Neural progenitor cell (in vitro differentiated cells): ENCODE measurements around the gene ZBTB12. TPM values are rescaled to one million over a fixed set of nuclear protein-coding genes. Genes with fewer than 3 reads are reported as not detected.
A peak's percentile ranks its signal among the peaks of the same experiment; 100 is the strongest.

Experiments
- DNase-seq: peaks from one replicate; pipeline ENCODE4 v3.0.0-alpha.2; 2016; ENCODE audit warnings: low spot score
- H2AFZ ChIP-seq: fragments of 200-600 bp; sonication (generic); replicated peaks from 2 replicates; pipeline ENCODE4 v1.6.1; 2016; ENCODE audit warnings: antibody characterized with exemption
- H3F3A ChIP-seq: fragments of 200-600 bp; sonication (generic); 2 replicates; pipeline ENCODE4 v1.6.1; 2016; ENCODE audit warnings: antibody characterized with exemption, low read depth
- H3K27ac ChIP-seq: fragments of 200-600 bp; sonication (generic); 2 replicates; pipeline ENCODE4 v1.5.1; 2016; ENCODE audit warnings: mild to moderate bottlenecking
- H3K27me3 ChIP-seq: fragments of 200-600 bp; sonication (generic); 2 replicates; pipeline ENCODE4 v1.6.1; 2016; ENCODE audit warnings: mild to moderate bottlenecking, moderate library complexity
- H3K36me3 ChIP-seq: fragments of 200-600 bp; sonication (generic); 2 replicates; pipeline ENCODE4 v1.5.1; 2016
- H3K4me1 ChIP-seq: fragments of 200-600 bp; sonication (generic); 2 replicates; pipeline ENCODE4 v1.6.1; 2016; ENCODE audit warnings: mixed run types
- H3K4me2 ChIP-seq: fragments of 200-600 bp; sonication (generic); 2 replicates; pipeline ENCODE4 v1.6.1; 2016
- H3K4me3 ChIP-seq: fragments of 200-600 bp; sonication (generic); 2 replicates; pipeline ENCODE4 v1.5.1; 2016
- H3K79me2 ChIP-seq: fragments of 200-600 bp; sonication (generic); 2 replicates; pipeline ENCODE4 v1.6.1; 2016; ENCODE audit warnings: low read depth
- H3K9ac ChIP-seq: fragments of 200-600 bp; sonication (generic); 2 replicates; pipeline ENCODE4 v1.6.1; 2016
- H3K9me3 ChIP-seq: fragments of 200-600 bp; sonication (generic); 2 replicates; pipeline ENCODE4 v1.5.1; 2016; ENCODE audit warnings: low read depth
- H4K20me1 ChIP-seq: fragments of 200-600 bp; sonication (generic); 2 replicates; pipeline ENCODE4 v1.6.1; 2016; ENCODE audit warnings: low read depth
- H3K27ac Mint-ChIP-seq: 3 replicates; pipeline ENCODE4 v1.8.0; 2021; ENCODE audit warnings: mixed read lengths
- H3K27me3 Mint-ChIP-seq: 2 replicates; pipeline ENCODE4 v1.8.0; 2022; ENCODE audit warnings: low read depth, mild to moderate bottlenecking, inconsistent platforms, moderate library complexity, mixed read lengths; ENCODE audit not compliant: insufficient read depth
- H3K36me3 Mint-ChIP-seq: 3 replicates; pipeline ENCODE4 v1.8.0; 2021; ENCODE audit warnings: mixed read lengths
- H3K4me1 Mint-ChIP-seq: 3 replicates; pipeline ENCODE4 v1.8.0; 2021; ENCODE audit warnings: mixed read lengths
- H3K4me3 Mint-ChIP-seq: 3 replicates; pipeline ENCODE4 v1.8.0; 2021; ENCODE audit warnings: mild to moderate bottlenecking, moderate library complexity, mixed read lengths
- H3K9me3 Mint-ChIP-seq: 3 replicates; pipeline ENCODE4 v1.8.0; 2020; ENCODE audit warnings: mixed read lengths
- EZH2 ChIP-seq: fragments of 200-600 bp; sonication (generic); IDR thresholded peaks from 2 replicates; pipeline ENCODE4 v1.6.1; 2017; ENCODE audit warnings: antibody characterized with exemption, mild to moderate bottlenecking, moderate library complexity
- EZH2phosphoT487 ChIP-seq: fragments of 200-600 bp; sonication (generic); IDR thresholded peaks from 2 replicates; pipeline ENCODE4 v1.6.1; 2017; ENCODE audit warnings: antibody characterized with exemption
- total RNA-seq: library from RNA; depleted of rRNA; stranded (reverse); fragments of >200 nt; gene quantifications from 2 replicates; pipeline ENCODE4 v1.2.3, GENCODE V29; 2015; ENCODE audit warnings: low replicate concordance
- TF ChIP-seq, protein P1 (sequence below): fragments of 200-600 bp; sonication (generic); IDR thresholded peaks from 2 replicates; pipeline ENCODE4 v1.5.1; 2017; ENCODE audit warnings: antibody characterized with exemption, mild to moderate bottlenecking

The ZBTB12 gene, protein sequence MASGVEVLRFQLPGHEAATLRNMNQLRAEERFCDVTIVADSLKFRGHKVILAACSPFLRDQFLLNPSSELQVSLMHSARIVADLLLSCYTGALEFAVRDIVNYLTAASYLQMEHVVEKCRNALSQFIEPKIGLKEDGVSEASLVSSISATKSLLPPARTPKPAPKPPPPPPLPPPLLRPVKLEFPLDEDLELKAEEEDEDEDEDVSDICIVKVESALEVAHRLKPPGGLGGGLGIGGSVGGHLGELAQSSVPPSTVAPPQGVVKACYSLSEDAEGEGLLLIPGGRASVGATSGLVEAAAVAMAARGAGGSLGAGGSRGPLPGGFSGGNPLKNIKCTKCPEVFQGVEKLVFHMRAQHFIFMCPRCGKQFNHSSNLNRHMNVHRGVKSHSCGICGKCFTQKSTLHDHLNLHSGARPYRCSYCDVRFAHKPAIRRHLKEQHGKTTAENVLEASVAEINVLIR
- total RNA-seq, result 8.4 and 25.6 TPM in 2 replicates

DNA sequence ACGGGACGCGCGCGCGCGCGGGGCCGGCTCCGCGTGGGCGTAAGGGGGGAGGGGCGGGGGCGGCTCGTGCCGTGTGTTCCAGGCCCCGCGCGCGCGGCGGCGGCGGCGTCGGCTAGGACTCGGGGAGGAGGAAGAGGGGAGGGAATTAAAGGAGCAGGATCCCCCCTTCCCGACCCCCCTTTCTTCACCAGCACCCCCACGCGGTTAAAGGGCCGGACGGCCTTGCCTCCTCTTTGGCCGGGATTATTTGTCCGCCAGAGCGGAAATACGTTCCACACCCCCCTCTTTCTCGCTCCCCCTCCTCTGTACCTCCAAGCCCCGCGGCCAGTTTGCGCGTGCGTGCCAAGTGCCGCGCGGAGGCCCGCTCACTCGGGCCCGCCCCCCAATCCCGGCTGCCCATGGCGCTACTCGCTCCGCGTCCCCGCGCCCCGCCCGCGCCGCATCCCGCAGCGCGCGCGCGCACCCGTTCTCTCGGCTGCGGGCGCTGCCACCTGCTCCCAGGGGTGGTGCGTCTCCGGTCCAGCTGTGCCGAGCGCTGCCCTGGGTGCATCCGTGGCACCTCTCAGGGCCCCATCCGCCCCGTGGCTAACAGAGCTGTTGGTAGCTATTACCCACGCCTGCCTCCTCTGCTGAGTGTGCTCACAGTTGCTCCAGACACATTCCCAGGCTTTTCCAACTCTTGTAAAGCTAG, at the start of gene ZBTB12:
Gene ZBTB12 (minus strand): TSS at position 134 of the 691 bp plus-strand sequence. CDS start 781 bp downstream, outside the sequence.
- DNase-seq, result peak; percentile 99
- H3K36me3 ChIP-seq, result no peaks in the 10 kb centered on the region
- peaks cover 36% of the 10 kb centered on the region for H3K4me1 Mint-ChIP-seq

DNA sequence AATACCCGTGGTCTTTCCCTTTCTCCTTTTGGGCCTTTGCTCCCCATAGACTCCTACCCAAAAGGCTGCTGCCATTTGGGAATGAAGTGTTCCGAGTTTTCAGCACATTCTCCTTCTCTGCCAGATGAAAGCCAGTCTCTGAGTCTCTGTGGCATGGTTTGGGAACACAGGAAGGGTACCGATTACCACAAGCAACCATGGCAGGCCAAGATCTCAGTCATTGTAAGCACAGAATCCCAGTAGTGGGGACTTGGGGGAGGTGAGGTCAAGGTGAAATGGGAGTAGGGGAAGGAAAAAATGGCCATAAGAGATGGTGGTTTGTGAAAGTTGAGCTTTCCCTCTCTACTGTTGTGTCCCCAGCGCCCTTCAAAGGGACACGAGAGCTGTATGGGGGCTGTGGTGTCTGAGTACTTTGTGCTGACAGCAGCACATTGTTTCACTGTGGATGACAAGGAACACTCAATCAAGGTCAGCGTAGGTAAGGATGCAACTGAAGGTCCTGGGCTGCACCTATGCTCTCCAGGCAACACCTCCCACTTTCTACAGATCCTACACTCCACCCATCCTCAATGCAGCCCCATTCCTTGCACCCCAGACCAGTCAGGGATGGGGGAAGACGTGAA, 48.2 kb upstream of the ZBTB12 start:
- no peak overlapping the region for H3K4me3 Mint-ChIP-seq
- Histone ChIP-seq H3K36me3 (no peaks in the 10 kb centered on the region), H3K79me2 (no peaks in the 10 kb centered on the region), H3K27me3 (peaks cover 11% of the 10 kb centered on the region), H3F3A (peaks cover 10% of the 10 kb centered on the region), H3K9ac (no peak overlapping the region), H4K20me1 (no peaks in the 10 kb centered on the region), H3K9me3 (no peaks in the 10 kb centered on the region), H3K4me3 (no peak overlapping the region), H3K4me2 (no peak overlapping the region), H3K27ac (no peak overlapping the region), H3K4me1 (no peaks in the 10 kb centered on the region), H2AFZ (no peak overlapping the region)
- no peak overlapping the region for H3K27ac Mint-ChIP-seq
- H3K36me3 Mint-ChIP-seq, result peaks cover 12% of the 10 kb centered on the region
- H3K27me3 Mint-ChIP-seq, result peaks cover 11% of the 10 kb centered on the region
- no peak for TF ChIP-seq EZH2phosphoT487
- TF ChIP-seq, protein P1, sequence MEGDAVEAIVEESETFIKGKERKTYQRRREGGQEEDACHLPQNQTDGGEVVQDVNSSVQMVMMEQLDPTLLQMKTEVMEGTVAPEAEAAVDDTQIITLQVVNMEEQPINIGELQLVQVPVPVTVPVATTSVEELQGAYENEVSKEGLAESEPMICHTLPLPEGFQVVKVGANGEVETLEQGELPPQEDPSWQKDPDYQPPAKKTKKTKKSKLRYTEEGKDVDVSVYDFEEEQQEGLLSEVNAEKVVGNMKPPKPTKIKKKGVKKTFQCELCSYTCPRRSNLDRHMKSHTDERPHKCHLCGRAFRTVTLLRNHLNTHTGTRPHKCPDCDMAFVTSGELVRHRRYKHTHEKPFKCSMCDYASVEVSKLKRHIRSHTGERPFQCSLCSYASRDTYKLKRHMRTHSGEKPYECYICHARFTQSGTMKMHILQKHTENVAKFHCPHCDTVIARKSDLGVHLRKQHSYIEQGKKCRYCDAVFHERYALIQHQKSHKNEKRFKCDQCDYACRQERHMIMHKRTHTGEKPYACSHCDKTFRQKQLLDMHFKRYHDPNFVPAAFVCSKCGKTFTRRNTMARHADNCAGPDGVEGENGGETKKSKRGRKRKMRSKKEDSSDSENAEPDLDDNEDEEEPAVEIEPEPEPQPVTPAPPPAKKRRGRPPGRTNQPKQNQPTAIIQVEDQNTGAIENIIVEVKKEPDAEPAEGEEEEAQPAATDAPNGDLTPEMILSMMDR, result no peak
- no peak for TF ChIP-seq EZH2
- no peaks in the 10 kb centered on the region for H3K9me3 Mint-ChIP-seq
- peaks cover 9% of the 10 kb centered on the region for H3K4me1 Mint-ChIP-seq
- no peak for DNase-seq

More for the DNA sequence above, at the start of gene ZBTB12:
- Histone ChIP-seq H3K4me3 (peak within 1 kb of the TSS; percentile 75), H3K9me3 (no peaks in the 10 kb centered on the region), H3K4me2 (peak within 1 kb of the TSS; percentile 95), H3K27ac (peak within 1 kb of the TSS; percentile 58), H3K9ac (peak within 1 kb of the TSS; percentile 45), H4K20me1 (peaks cover 20% of the 10 kb centered on the region), H3F3A (peaks cover 55% of the 10 kb centered on the region), H2AFZ (peak within 1 kb of the TSS; percentile 93), H3K4me1 (peaks cover 37% of the 10 kb centered on the region), H3K27me3 (no peaks in the 10 kb centered on the region), H3K79me2 (peaks cover 43% of the 10 kb centered on the region)
- Mint-ChIP-seq H3K4me3 (peak within 1 kb of the TSS; percentile 88), H3K36me3 (peaks cover 2% of the 10 kb centered on the region), H3K9me3 (no peaks in the 10 kb centered on the region), H3K27ac (peak within 1 kb of the TSS; percentile 92), H3K27me3 (peaks cover 2% of the 10 kb centered on the region)
- TF ChIP-seq EZH2phosphoT487 (no peak), EZH2 (no peak)
- TF ChIP-seq, protein P1, result no peak

DNA sequence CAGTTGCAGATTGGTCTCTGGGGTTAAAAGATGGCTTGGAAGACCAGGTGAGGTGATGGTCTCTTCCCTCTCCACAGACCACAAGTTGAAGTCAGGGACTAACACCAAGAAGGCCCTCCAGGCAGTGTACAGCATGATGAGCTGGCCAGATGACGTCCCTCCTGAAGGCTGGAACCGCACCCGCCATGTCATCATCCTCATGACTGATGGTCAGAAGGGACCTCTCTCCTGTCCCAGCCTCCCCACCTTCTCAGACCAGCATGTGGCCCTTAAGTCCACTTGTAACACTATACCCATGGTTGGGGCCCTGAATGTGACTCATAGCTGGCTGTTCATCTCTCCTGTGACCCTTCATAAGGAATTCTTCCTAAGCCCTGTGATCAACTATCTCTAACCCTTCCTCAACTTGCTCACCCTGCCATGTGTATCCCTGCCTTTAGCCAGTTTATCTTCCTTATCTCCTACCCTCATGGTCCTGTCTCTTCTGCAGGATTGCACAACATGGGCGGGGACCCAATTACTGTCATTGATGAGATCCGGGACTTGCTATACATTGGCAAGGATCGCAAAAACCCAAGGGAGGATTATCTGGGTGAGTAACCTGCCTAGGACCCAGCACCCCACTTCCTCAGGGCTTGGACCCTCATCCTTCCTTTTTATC, 47.0 kb upstream of the ZBTB12 start:
- TF ChIP-seq EZH2, result no peak
- TF ChIP-seq EZH2phosphoT487, result no peak
- TF ChIP-seq, protein P1, result no peak
- H3K27ac ChIP-seq, result no peak overlapping the region
- H3K9me3 Mint-ChIP-seq, result no peaks in the 10 kb centered on the region
- peaks cover 10% of the 10 kb centered on the region for H3F3A ChIP-seq
- peaks cover 6% of the 10 kb centered on the region for H3K36me3 Mint-ChIP-seq
- H3K4me1 ChIP-seq, result no peaks in the 10 kb centered on the region
- peaks cover 9% of the 10 kb centered on the region for H3K4me1 Mint-ChIP-seq
- H3K27me3 ChIP-seq, result peaks cover 11% of the 10 kb centered on the region
- peaks cover 16% of the 10 kb centered on the region for H3K27me3 Mint-ChIP-seq
- peak overlapping the region; percentile 7 for H3K4me3 Mint-ChIP-seq
- H4K20me1 ChIP-seq, result no peaks in the 10 kb centered on the region
- DNase-seq, result no peak
- H3K36me3 ChIP-seq, result no peaks in the 10 kb centered on the region
- H2AFZ ChIP-seq, result no peak overlapping the region
- no peaks in the 10 kb centered on the region for H3K9me3 ChIP-seq
- no peak overlapping the region for H3K4me3 ChIP-seq
- H3K9ac ChIP-seq, result no peak overlapping the region
- H3K27ac Mint-ChIP-seq, result no peak overlapping the region
- no peaks in the 10 kb centered on the region for H3K79me2 ChIP-seq
- no peak overlapping the region for H3K4me2 ChIP-seq
